GM06990 (cell line): ENCODE results near the gene MYH16.
"Not testable (repeated sequence)": the region's sequence is repeated elsewhere in the genome, so short reads cannot be mapped to it uniquely, and the experiment has no call there.

Source experiments
- DNase-seq: peaks from one replicate; pipeline ENCODE4 v3.0.0-alpha.2; 2011; ENCODE audit not compliant: insufficient read length; ENCODE audit errors: extremely low read depth
- H3K27me3 ChIP-seq: replicated peaks from 2 replicates; pipeline ENCODE4 v1.6.0; 2011; ENCODE audit warnings: low read length; ENCODE audit not compliant: control insufficient read depth, insufficient read depth
- H3K36me3 ChIP-seq: 2 replicates; pipeline ENCODE4 v1.5.1; 2011; ENCODE audit warnings: low read length; ENCODE audit not compliant: control insufficient read depth, insufficient read depth
- H3K4me3 ChIP-seq: replicated peaks from 2 replicates; pipeline ENCODE4 v1.5.1; 2011; ENCODE audit warnings: low read depth, mild to moderate bottlenecking, control low read depth, low read length
- TF ChIP-seq, protein P1 (sequence below): IDR thresholded peaks from 2 replicates; pipeline ENCODE4 v1.5.1; 2011; ENCODE audit warnings: low read length, control low read depth, mild to moderate bottlenecking, inconsistent platforms; ENCODE audit not compliant: insufficient read depth, poor library complexity, severe bottlenecking

Gene MYH16

DNA sequence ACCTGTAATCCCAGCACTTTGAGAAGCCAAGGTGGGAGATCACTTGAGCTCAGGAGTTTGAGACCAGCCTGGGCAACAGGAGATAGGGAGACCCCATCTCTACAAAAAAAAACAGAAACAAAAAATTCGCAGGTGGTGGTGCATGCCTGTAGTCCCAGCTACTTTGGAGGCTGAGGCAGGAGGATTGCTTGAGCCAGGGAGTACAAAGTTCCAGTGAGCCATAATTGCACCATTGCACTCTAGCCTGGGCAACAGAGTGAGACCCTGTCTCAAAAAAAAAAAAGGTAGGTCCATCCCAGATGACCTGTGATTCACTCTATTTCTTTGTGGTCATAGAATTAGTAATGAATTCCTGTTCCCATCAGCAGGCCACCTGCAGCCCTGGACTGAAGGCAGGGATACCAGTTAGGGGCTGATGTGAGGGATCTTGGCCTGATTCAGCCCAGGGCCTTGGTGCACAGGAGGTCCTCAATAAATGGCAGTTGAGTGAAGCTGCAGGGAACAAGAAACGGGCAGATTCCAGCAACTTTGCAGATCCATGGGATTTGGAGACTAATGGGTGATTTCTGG is at the start of gene MYH16:
Gene MYH16 (plus strand): TSS at position 364 of the 570 bp plus-strand sequence.
- Histone ChIP-seq H3K27me3 (no peaks in the 10 kb centered on the region), H3K4me3 (no peak within 1 kb of the TSS), H3K36me3 (no peaks in the 10 kb centered on the region)
- DNase-seq = no peak
- TF ChIP-seq, protein P1, sequence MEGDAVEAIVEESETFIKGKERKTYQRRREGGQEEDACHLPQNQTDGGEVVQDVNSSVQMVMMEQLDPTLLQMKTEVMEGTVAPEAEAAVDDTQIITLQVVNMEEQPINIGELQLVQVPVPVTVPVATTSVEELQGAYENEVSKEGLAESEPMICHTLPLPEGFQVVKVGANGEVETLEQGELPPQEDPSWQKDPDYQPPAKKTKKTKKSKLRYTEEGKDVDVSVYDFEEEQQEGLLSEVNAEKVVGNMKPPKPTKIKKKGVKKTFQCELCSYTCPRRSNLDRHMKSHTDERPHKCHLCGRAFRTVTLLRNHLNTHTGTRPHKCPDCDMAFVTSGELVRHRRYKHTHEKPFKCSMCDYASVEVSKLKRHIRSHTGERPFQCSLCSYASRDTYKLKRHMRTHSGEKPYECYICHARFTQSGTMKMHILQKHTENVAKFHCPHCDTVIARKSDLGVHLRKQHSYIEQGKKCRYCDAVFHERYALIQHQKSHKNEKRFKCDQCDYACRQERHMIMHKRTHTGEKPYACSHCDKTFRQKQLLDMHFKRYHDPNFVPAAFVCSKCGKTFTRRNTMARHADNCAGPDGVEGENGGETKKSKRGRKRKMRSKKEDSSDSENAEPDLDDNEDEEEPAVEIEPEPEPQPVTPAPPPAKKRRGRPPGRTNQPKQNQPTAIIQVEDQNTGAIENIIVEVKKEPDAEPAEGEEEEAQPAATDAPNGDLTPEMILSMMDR = no peak

DNA sequence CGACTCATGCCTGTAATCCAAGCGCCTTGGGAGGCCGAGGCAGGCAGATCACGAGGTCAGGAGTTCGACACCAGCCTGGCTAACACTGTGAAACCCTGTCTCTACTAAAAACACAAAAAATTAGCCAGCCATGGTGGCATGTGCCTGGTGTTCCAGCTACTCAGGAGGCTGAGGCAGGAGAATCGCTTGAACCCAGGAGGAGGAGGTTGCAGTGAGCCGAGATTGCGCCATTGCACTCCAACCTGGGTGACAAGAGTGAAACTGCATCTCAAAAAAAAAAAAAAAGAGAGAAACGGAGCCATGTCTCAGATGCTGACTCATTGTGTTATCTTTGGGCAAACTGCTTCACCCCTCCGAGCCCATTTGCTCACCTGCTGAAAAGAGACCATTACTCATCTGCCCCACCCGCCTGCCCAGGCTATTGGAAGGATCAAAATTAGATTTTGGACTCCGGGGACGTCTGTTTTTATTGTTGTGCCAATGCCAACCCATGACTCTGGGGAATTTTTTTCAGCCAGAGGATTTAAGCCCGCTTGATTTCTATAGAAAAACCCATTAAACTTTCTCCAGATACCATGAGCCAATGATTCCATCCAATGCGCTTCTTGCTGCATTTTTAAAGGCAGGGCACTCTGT is 48.3 kb upstream of the MYH16 start:
- DNase-seq, H3K36me3 ChIP-seq, H3K27me3 ChIP-seq, H3K4me3 ChIP-seq: not testable (repeated sequence)

DNA sequence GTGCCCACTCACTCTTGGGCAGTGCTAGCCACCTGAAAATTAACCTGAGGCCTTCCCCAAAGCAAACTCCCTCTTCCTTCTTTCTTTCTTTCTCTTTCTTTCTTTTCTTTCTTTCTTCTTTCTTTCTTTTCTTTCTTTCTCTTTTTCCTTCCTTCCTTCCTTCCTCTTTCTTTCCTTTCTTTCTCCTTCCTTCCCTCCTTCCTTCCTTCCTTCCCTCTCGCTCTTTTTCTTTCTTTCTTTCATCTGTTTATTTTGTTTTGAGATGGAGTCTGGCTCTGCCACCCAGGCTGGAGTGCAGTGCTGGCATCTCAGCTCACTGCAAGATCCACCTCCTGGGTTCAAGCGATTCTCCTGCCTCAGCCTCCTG is 47.8 kb upstream of the MYH16 start:
- TF ChIP-seq, protein P1 = no peak
- Histone ChIP-seq H3K4me3 (no peak overlapping the region), H3K36me3 (no peaks in the 10 kb centered on the region), H3K27me3 (no peaks in the 10 kb centered on the region)
- no peak for DNase-seq

DNA sequence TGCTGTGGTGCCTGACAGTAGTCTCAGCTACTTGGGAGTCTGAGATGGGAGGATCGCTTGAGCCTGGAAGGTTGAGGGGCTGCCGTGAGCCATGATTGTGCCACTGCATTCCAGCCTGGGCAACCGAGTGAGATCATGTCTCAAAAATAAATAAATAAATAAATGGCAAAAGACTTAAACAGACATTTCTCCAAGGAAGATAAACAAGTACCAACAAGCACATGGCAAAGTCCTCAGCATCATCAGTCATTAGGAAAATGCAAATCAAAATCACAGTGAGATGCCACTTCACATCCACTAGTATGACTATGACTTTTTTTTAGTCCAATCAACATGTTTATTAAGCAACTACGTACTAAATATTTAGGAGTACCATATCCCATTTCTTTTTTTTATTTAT is 43.4 kb upstream of the MYH16 start:
- Histone ChIP-seq H3K27me3 (no peaks in the 10 kb centered on the region), H3K36me3 (no peaks in the 10 kb centered on the region), H3K4me3 (no peak overlapping the region)
- TF ChIP-seq, protein P1 = no peak
- no peak for DNase-seq

DNA sequence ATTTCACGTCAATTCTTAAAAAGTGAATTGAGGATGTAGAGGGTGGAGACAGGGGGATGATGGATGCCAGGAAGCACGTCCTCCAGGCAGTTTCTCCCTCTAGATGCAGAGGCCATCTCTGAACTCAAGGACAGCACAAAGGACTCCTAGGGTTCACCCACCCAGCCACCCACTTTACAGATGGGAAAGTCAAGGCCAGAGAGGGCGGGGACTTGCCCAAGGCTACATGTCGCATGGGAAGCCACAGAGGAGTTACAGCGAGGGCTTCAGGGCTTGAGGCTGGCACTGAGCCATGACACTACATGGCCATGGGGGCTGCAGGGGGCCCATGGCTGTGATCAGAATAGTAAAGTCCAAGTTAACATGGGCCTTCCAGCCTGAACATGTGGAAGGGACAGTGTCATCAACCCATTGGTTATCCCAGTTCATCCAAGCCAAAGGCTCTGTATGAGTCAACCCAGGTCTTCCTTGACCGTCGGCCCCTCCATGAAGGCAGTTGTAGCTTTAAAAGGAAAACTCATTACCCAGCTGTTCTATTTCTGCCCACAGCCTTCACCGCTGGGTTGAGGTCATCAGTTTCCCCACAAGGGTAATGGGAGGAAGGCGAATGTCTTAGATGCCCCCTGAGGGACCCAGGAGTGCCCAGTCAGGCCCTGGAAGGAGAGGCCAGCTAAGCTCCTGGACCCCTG is 40.4 kb upstream of the MYH16 start:
- Histone ChIP-seq H3K4me3 (no peak overlapping the region), H3K27me3 (no peaks in the 10 kb centered on the region), H3K36me3 (no peaks in the 10 kb centered on the region)
- DNase-seq = no peak
- TF ChIP-seq, protein P1 = no peak

DNA sequence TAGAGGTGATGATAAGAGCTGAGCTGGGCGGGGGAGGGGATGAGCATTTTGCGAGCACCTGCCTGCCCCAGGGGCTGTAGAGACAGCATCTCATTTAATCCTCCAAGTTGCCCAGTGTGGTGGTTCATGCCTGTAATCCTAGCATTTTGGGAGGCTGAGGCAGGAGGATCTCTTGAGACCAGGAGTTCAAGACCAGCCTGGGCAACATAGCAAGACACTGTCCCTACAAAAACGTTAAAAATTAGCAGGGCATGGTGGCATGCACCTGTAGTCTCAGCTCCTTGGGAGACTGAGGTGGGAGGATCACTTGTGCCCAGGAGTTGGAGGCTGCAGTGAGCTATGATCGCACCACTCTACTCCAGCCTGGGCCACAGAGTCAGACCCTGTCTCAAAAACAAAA is 39.7 kb upstream of the MYH16 start:
- H3K36me3 ChIP-seq, H3K4me3 ChIP-seq, H3K27me3 ChIP-seq, DNase-seq: not testable (repeated sequence)
